ENCODE measurements around the gene IPCEF1. TPM values are rescaled to one million over a fixed set of nuclear protein-coding genes. Genes with fewer than 3 reads are reported as not detected.
A peak's percentile ranks its signal among the peaks of the same experiment; 100 is the strongest.

The IPCEF1 gene
- total RNA-seq, 1 donor from 2014 or later: 2.2 TPM

GRCh38 chr6:154157082-154157481 lies 199.5 kb downstream of the IPCEF1 start:
- no peak for DNase-seq

GRCh38 chr6:154156135-154156896 lies 200.3 kb downstream of the IPCEF1 start:
- DNase-seq: peak; percentile 74

- peak; percentile 90 for DNase-seq
Measured at GRCh38 chr6:154154389-154154967, 202.1 kb downstream of the IPCEF1 start.

GRCh38 chr6:154143753-154144152 lies 212.8 kb downstream of the IPCEF1 start:
- DNase-seq: no peak

- DNase-seq: no peak
Measured at GRCh38 chr6:154140743-154141142, 215.9 kb downstream of the IPCEF1 start.

GRCh38 chr6:154139892-154140291 lies 216.7 kb downstream of the IPCEF1 start:
- no peak for DNase-seq

- DNase-seq: no peak
Measured at GRCh38 chr6:154138793-154139192, 217.8 kb downstream of the IPCEF1 start.

- DNase-seq: no peak
Measured at GRCh38 chr6:154134471-154135147, 222.0 kb downstream of the IPCEF1 start.

- peak; percentile 15 for DNase-seq
Measured at GRCh38 chr6:154127657-154128056, 228.9 kb downstream of the IPCEF1 start.

- no peak for DNase-seq
Measured at GRCh38 chr6:154125421-154125820, 231.2 kb downstream of the IPCEF1 start.

- no peak for DNase-seq
Measured at GRCh38 chr6:154123155-154123956, 233.2 kb downstream of the IPCEF1 start.

- DNase-seq: no peak
Measured at GRCh38 chr6:154122195-154122925, 234.2 kb downstream of the IPCEF1 start.

- DNase-seq: no peak
Measured at GRCh38 chr6:154117485-154117884, 239.1 kb downstream of the IPCEF1 start.

- DNase-seq: no peak
Measured at GRCh38 chr6:154113392-154113791, 243.2 kb downstream of the IPCEF1 start.

- no peak for DNase-seq
Measured at GRCh38 chr6:154112181-154112809, 244.3 kb downstream of the IPCEF1 start.

GRCh38 chr6:154111025-154111424 lies 245.6 kb downstream of the IPCEF1 start:
- DNase-seq: no peak

GRCh38 chr6:154106251-154106650 lies 250.4 kb downstream of the IPCEF1 start:
- DNase-seq: no peak
